CD8-positive, alpha-beta memory T cell (primary cell): Measurements from ENCODE around the gene DAGLA. TPM values are rescaled to one million over a fixed set of nuclear protein-coding genes. Genes with fewer than 3 reads are reported as not detected.
"Not testable (repeated sequence)": the region's sequence is repeated elsewhere in the genome, so short reads cannot be mapped to it uniquely, and the experiment has no call there.

Source experiments
- CTCF ChIA-PET: fragments of 350-600 bp; sonication (Branson Sonifier 250); formaldehyde crosslinking; loops from one replicate; lab custom pipeline; 2021; ENCODE audit warnings: antibody characterized with exemption; lab: Charles Lee
- POLR2A ChIA-PET: fragments of 350-600 bp; sonication (Branson Sonifier 250); formaldehyde crosslinking; loops from one replicate; lab custom pipeline; 2021; ENCODE audit warnings: antibody characterized with exemption; lab: Charles Lee
- DNase-seq, 5 donors: peaks; one replicate each; pipeline versions ENCODE4 v3.0.0 to v3.0.0-alpha.2; 2020 to 2022; ENCODE audit warnings: mixed read lengths in 1 of 5
- H3K27ac ChIP-seq: one replicate; pipeline ENCODE4 v1.7.0; 2013; ENCODE audit warnings: low read depth, mild to moderate bottlenecking, low read length, moderate library complexity
- H3K27me3 ChIP-seq: 2 replicates; pipeline ENCODE4 v1.7.0; 2013; ENCODE audit warnings: low read length, mild to moderate bottlenecking; ENCODE audit not compliant: insufficient read depth, poor library complexity, severe bottlenecking
- H3K36me3 ChIP-seq: 2 replicates; pipeline ENCODE4 v1.7.0; 2013; ENCODE audit warnings: mild to moderate bottlenecking, low read length, moderate library complexity; ENCODE audit not compliant: insufficient read depth
- H3K4me1 ChIP-seq: 2 replicates; pipeline ENCODE4 v1.7.0; 2013; ENCODE audit warnings: mild to moderate bottlenecking, low read length, moderate library complexity; ENCODE audit not compliant: insufficient read depth
- H3K4me3 ChIP-seq: 2 replicates; pipeline ENCODE4 v1.7.0; 2013; ENCODE audit warnings: mild to moderate bottlenecking, low read length
- H3K9me3 ChIP-seq: 2 replicates; pipeline ENCODE4 v1.7.0; 2013; ENCODE audit warnings: mild to moderate bottlenecking, low read length
- H3K27ac Mint-ChIP-seq, 8 donors: one replicate each; pipeline ENCODE4 v1.8.0; 2020 to 2021; ENCODE audit warnings: mixed read lengths in 8 of 8, mild to moderate bottlenecking in 6 of 8, inconsistent platforms in 3 of 8, moderate library complexity in 3 of 8
- H3K27me3 Mint-ChIP-seq, 2 donors: one replicate each; pipeline ENCODE4 v1.8.0; 2020 to 2021; ENCODE audit warnings: mixed read lengths in 2 of 2, mild to moderate bottlenecking in 1 of 2, moderate library complexity in 1 of 2
- H3K36me3 Mint-ChIP-seq, 3 donors: one replicate each; pipeline ENCODE4 v1.8.0; 2020 to 2021; ENCODE audit warnings: mixed read lengths in 3 of 3, inconsistent platforms in 1 of 3, mild to moderate bottlenecking in 1 of 3
- H3K4me1 Mint-ChIP-seq, 3 donors: one replicate each; pipeline ENCODE4 v1.8.0; 2020 to 2021; ENCODE audit warnings: mixed read lengths in 3 of 3, inconsistent platforms in 1 of 3, mild to moderate bottlenecking in 1 of 3
- H3K4me3 Mint-ChIP-seq, 7 donors: one replicate each; pipeline ENCODE4 v1.8.0; 2020 to 2021; ENCODE audit warnings: mixed read lengths in 7 of 7, mild to moderate bottlenecking in 6 of 7, moderate library complexity in 4 of 7, inconsistent platforms in 2 of 7
- H3K9me3 Mint-ChIP-seq, 5 donors: one replicate each; pipeline ENCODE4 v1.8.0; 2020 to 2022; ENCODE audit warnings: mixed read lengths in 5 of 5, mild to moderate bottlenecking in 3 of 5, moderate library complexity in 2 of 5, inconsistent platforms in 1 of 5
- polyA plus RNA-seq: library from polyadenylated mRNA; unstranded; fragments of 300-500 nt; fragmentation: Illumina TruSeq; gene quantifications from one replicate; pipeline ENCODE4 v1.2.3, GENCODE V29; 2021
- total RNA-seq, 2 experiments: library from RNA; stranded (reverse); gene quantifications; one replicate each; pipeline ENCODE4 v1.2.3, GENCODE V29; 2021

Gene DAGLA
- total and polyA plus RNA-seq, 3 experiments from 2014 or later: 0.11 to 0.20 TPM; not detected in 1

- no peak overlapping the region for H3K27ac Mint-ChIP-seq
- H3K27me3 Mint-ChIP-seq: peaks cover 23 to 41% of the 10 kb centered on the region in 2 donors
These were observed 22.5 kb upstream of the DAGLA start for GRCh38 chr11:61657566-61658290.

GRCh38 chr11:61659413-61660196 lies 20.6 kb upstream of the DAGLA start:
- peaks cover 17 to 26% of the 10 kb centered on the region in 2 donors for H3K27me3 Mint-ChIP-seq
- no peak for DNase-seq
- no peaks in the 10 kb centered on the region for H3K9me3 ChIP-seq
- H3K36me3 Mint-ChIP-seq: no peaks in the 10 kb centered on the region
- peaks cover 2% of the 10 kb centered on the region for H3K27me3 ChIP-seq
- no peaks in the 10 kb centered on the region for H3K36me3 ChIP-seq
- no peak overlapping the region for H3K4me3 Mint-ChIP-seq
- POLR2A ChIA-PET: no interaction called here
- CTCF ChIA-PET: interaction anchor here (1.4 kb wide), 1 partner anchor 21 kb away, joined by 6 read pairs; no protein-coding TSS in a partner anchor
- H3K27ac Mint-ChIP-seq: peak overlapping the region in 1 of 8 donors; percentile 53
- no peak overlapping the region for H3K4me3 ChIP-seq
- H3K4me1 ChIP-seq: no peaks in the 10 kb centered on the region
- no peaks in the 10 kb centered on the region for H3K4me1 Mint-ChIP-seq
- H3K9me3 Mint-ChIP-seq: no peaks in the 10 kb centered on the region
- no peak overlapping the region for H3K27ac ChIP-seq

More at GRCh38 chr11:61657566-61658290, 22.5 kb upstream of the DAGLA start:
- no peak overlapping the region for H3K4me3 Mint-ChIP-seq
- H3K36me3 Mint-ChIP-seq: no peaks in the 10 kb centered on the region
- no peaks in the 10 kb centered on the region for H3K4me1 ChIP-seq
- DNase-seq: no peak
- no peak overlapping the region for H3K27ac ChIP-seq
- no peak overlapping the region for H3K4me3 ChIP-seq
- H3K9me3 ChIP-seq: no peaks in the 10 kb centered on the region
- no peaks in the 10 kb centered on the region for H3K9me3 Mint-ChIP-seq
- POLR2A ChIA-PET: no interaction called here
- CTCF ChIA-PET: no interaction called here
- H3K36me3 ChIP-seq: no peaks in the 10 kb centered on the region
- no peaks in the 10 kb centered on the region for H3K4me1 Mint-ChIP-seq
- H3K27me3 ChIP-seq: peaks cover 4% of the 10 kb centered on the region

- H3K27ac Mint-ChIP-seq, H3K9me3 ChIP-seq, H3K27ac ChIP-seq, H3K36me3 Mint-ChIP-seq, H3K4me1 ChIP-seq, H3K36me3 ChIP-seq, H3K4me3 Mint-ChIP-seq, H3K27me3 ChIP-seq, DNase-seq, H3K4me3 ChIP-seq, CTCF ChIA-PET, H3K4me1 Mint-ChIP-seq, POLR2A ChIA-PET, H3K9me3 Mint-ChIP-seq: not testable (repeated sequence)
- peaks cover 9 to 15% of the 10 kb centered on the region in 2 donors for H3K27me3 Mint-ChIP-seq
These were observed 19.2 kb upstream of the DAGLA start for GRCh38 chr11:61660997-61661396.

- Histone ChIP-seq H3K4me1 (no peaks in the 10 kb centered on the region), H3K9me3 (no peaks in the 10 kb centered on the region), H3K27ac (no peak overlapping the region), H3K4me3 (no peak overlapping the region), H3K36me3 (no peaks in the 10 kb centered on the region), H3K27me3 (no peaks in the 10 kb centered on the region)
- H3K4me1 Mint-ChIP-seq: no peaks in the 10 kb centered on the region
- peaks cover 0 to 2% (median 0%) of the 10 kb centered on the region in 5 donors for H3K9me3 Mint-ChIP-seq
- H3K36me3 Mint-ChIP-seq: peaks cover 0 to 6% (median 0%) of the 10 kb centered on the region in 3 donors
- H3K4me3 Mint-ChIP-seq: no peak overlapping the region
- DNase-seq: no peak
- CTCF ChIA-PET: interaction anchor here (1.2 to 1.5 kb wide), 2 partner anchors 9 to 66 kb away, joined by 3 read pairs; no protein-coding TSS in a partner anchor
- H3K27me3 Mint-ChIP-seq: peaks cover 12 to 22% of the 10 kb centered on the region in 2 donors
- POLR2A ChIA-PET: no interaction called here
- H3K27ac Mint-ChIP-seq: no peak overlapping the region
These were observed 13.4 kb upstream of the DAGLA start for GRCh38 chr11:61666684-61667297.

GRCh38 chr11:61667684-61668305 lies 12.4 kb upstream of the DAGLA start:
- POLR2A ChIA-PET: no interaction called here
- peaks cover 10 to 27% of the 10 kb centered on the region in 2 donors for H3K27me3 Mint-ChIP-seq
- CTCF ChIA-PET: no interaction called here
- no peaks in the 10 kb centered on the region for H3K27me3 ChIP-seq
- no peaks in the 10 kb centered on the region for H3K4me1 ChIP-seq
- H3K9me3 Mint-ChIP-seq: peaks cover 0 to 2% (median 0%) of the 10 kb centered on the region in 5 donors
- H3K4me3 ChIP-seq: no peak overlapping the region
- H3K4me1 Mint-ChIP-seq: no peaks in the 10 kb centered on the region
- H3K27ac ChIP-seq: no peak overlapping the region
- no peaks in the 10 kb centered on the region for H3K9me3 ChIP-seq
- DNase-seq: no peak
- H3K36me3 Mint-ChIP-seq: peaks cover 0 to 6% (median 0%) of the 10 kb centered on the region in 3 donors
- H3K4me3 Mint-ChIP-seq: no peak overlapping the region
- H3K27ac Mint-ChIP-seq: no peak overlapping the region
- H3K36me3 ChIP-seq: no peaks in the 10 kb centered on the region

GRCh38 chr11:61669417-61669816 lies 10.8 kb upstream of the DAGLA start:
- CTCF ChIA-PET: no interaction called here
- no peaks in the 10 kb centered on the region for H3K27me3 ChIP-seq
- no peaks in the 10 kb centered on the region for H3K4me1 Mint-ChIP-seq

GRCh38 chr11:61670626-61671025 lies 9.6 kb upstream of the DAGLA start:
- no peaks in the 10 kb centered on the region for H3K36me3 ChIP-seq
- H3K27me3 ChIP-seq: peaks cover 6% of the 10 kb centered on the region
- no peaks in the 10 kb centered on the region for H3K9me3 ChIP-seq
- peaks cover 0 to 6% (median 0%) of the 10 kb centered on the region in 3 donors for H3K36me3 Mint-ChIP-seq
- H3K9me3 Mint-ChIP-seq: peaks cover 0 to 5% (median 0%) of the 10 kb centered on the region in 5 donors
- no peak overlapping the region for H3K27ac ChIP-seq
- CTCF ChIA-PET: no interaction called here
- H3K4me1 ChIP-seq: no peaks in the 10 kb centered on the region
- no peak overlapping the region for H3K27ac Mint-ChIP-seq
- peaks cover 23 to 49% of the 10 kb centered on the region in 2 donors for H3K27me3 Mint-ChIP-seq
- no peak for DNase-seq
- POLR2A ChIA-PET: no interaction called here
- no peak overlapping the region for H3K4me3 Mint-ChIP-seq
- H3K4me1 Mint-ChIP-seq: no peaks in the 10 kb centered on the region
- H3K4me3 ChIP-seq: no peak overlapping the region

More at GRCh38 chr11:61669417-61669816, 10.8 kb upstream of the DAGLA start:
- DNase-seq: no peak
- Histone ChIP-seq H3K36me3 (no peaks in the 10 kb centered on the region), H3K27ac (no peak overlapping the region), H3K9me3 (no peaks in the 10 kb centered on the region), H3K4me1 (no peaks in the 10 kb centered on the region), H3K4me3 (no peak overlapping the region)
- peaks cover 15 to 40% of the 10 kb centered on the region in 2 donors for H3K27me3 Mint-ChIP-seq
- peaks cover 0 to 5% (median 0%) of the 10 kb centered on the region in 5 donors for H3K9me3 Mint-ChIP-seq
- peaks cover 0 to 6% (median 0%) of the 10 kb centered on the region in 3 donors for H3K36me3 Mint-ChIP-seq
- no peak overlapping the region for H3K4me3 Mint-ChIP-seq
- H3K27ac Mint-ChIP-seq: no peak overlapping the region
- POLR2A ChIA-PET: no interaction called here
